ENCODE results near the gene GFRA1.

The GFRA1 gene

GRCh38 chr10:116246263-116246662 is 26.7 kb downstream of the GFRA1 start:
- H3K4me3 ChIP-seq (ENCODE audit: low read depth, low read length, poor library complexity, severe bottlenecking), result no peak overlapping the region
- no peaks in the 10 kb centered on the region for H3K4me1 ChIP-seq (ENCODE audit: insufficient read depth, low read length, severe bottlenecking)
- no peaks in the 10 kb centered on the region for H3K79me2 ChIP-seq (ENCODE audit: insufficient read depth, low read length)
- no peak overlapping the region for H3K9ac ChIP-seq (ENCODE audit: low read length)
- no peaks in the 10 kb centered on the region for H3K27me3 ChIP-seq (ENCODE audit: insufficient read depth, low read length)
- no peak overlapping the region for H3K4me2 ChIP-seq (ENCODE audit: low read length)
- H3K9me2 ChIP-seq (ENCODE audit: low read depth, low read length), result no peaks in the 10 kb centered on the region
- H4K20me1 ChIP-seq (ENCODE audit: insufficient read depth, low read length), result no peaks in the 10 kb centered on the region
- H3K27ac ChIP-seq (ENCODE audit: low read depth, low read length, poor library complexity, severe bottlenecking), result no peak overlapping the region
- TF ChIP-seq CTCF (IDR thresholded peaks at IDR 0.05; ENCODE audit: low read length), result no peak
- no peak for TF ChIP-seq EZH2 (IDR thresholded peaks at IDR 0.05; ENCODE audit: borderline replicate concordance, low read length)
- no peak overlapping the region for H2AFZ ChIP-seq (ENCODE audit: low read length)
- H3F3A ChIP-seq (ENCODE audit: insufficient read depth, low read length), result no peaks in the 10 kb centered on the region
- no peaks in the 10 kb centered on the region for H3K36me3 ChIP-seq (ENCODE audit: insufficient read depth, low read length)
- no peaks in the 10 kb centered on the region for H3K9me3 ChIP-seq (ENCODE audit: low read length)

GRCh38 chr10:116245156-116245555 is 27.9 kb downstream of the GFRA1 start:
- H3K27ac ChIP-seq (ENCODE audit: low read depth, low read length, poor library complexity, severe bottlenecking), result no peak overlapping the region
- H3K9me2 ChIP-seq (ENCODE audit: low read depth, low read length), result no peaks in the 10 kb centered on the region
- no peaks in the 10 kb centered on the region for H4K20me1 ChIP-seq (ENCODE audit: insufficient read depth, low read length)
- H3K79me2 ChIP-seq (ENCODE audit: insufficient read depth, low read length), result no peaks in the 10 kb centered on the region
- no peaks in the 10 kb centered on the region for H3F3A ChIP-seq (ENCODE audit: insufficient read depth, low read length)
- H3K9me3 ChIP-seq (ENCODE audit: low read length), result no peaks in the 10 kb centered on the region
- no peak overlapping the region for H3K4me2 ChIP-seq (ENCODE audit: low read length)
- no peak overlapping the region for H3K4me3 ChIP-seq (ENCODE audit: low read depth, low read length, poor library complexity, severe bottlenecking)
- TF ChIP-seq CTCF (IDR thresholded peaks at IDR 0.05; ENCODE audit: low read length), result no peak
- no peaks in the 10 kb centered on the region for H3K36me3 ChIP-seq (ENCODE audit: insufficient read depth, low read length)
- no peaks in the 10 kb centered on the region for H3K27me3 ChIP-seq (ENCODE audit: insufficient read depth, low read length)
- no peak overlapping the region for H3K9ac ChIP-seq (ENCODE audit: low read length)
- H2AFZ ChIP-seq (ENCODE audit: low read length), result no peak overlapping the region
- no peaks in the 10 kb centered on the region for H3K4me1 ChIP-seq (ENCODE audit: insufficient read depth, low read length, severe bottlenecking)

- Histone ChIP-seq H3F3A (ENCODE audit: insufficient read depth, low read length) (no peaks in the 10 kb centered on the region), H3K9me2 (ENCODE audit: low read depth, low read length) (no peaks in the 10 kb centered on the region), H4K20me1 (ENCODE audit: insufficient read depth, low read length) (no peaks in the 10 kb centered on the region), H3K4me2 (ENCODE audit: low read length) (no peak overlapping the region), H3K9ac (ENCODE audit: low read length) (no peak overlapping the region), H3K27ac (ENCODE audit: low read depth, low read length, poor library complexity, severe bottlenecking) (no peak overlapping the region), H3K4me3 (ENCODE audit: low read depth, low read length, poor library complexity, severe bottlenecking) (no peak overlapping the region), H2AFZ (ENCODE audit: low read length) (no peak overlapping the region), H3K79me2 (ENCODE audit: insufficient read depth, low read length) (no peaks in the 10 kb centered on the region), H3K9me3 (ENCODE audit: low read length) (no peaks in the 10 kb centered on the region), H3K36me3 (ENCODE audit: insufficient read depth, low read length) (no peaks in the 10 kb centered on the region), H3K27me3 (ENCODE audit: insufficient read depth, low read length) (no peaks in the 10 kb centered on the region), H3K4me1 (ENCODE audit: insufficient read depth, low read length, severe bottlenecking) (no peaks in the 10 kb centered on the region)
- no peak for TF ChIP-seq CTCF (IDR thresholded peaks at IDR 0.05; ENCODE audit: low read length)
- no peak for TF ChIP-seq EZH2 (IDR thresholded peaks at IDR 0.05; ENCODE audit: borderline replicate concordance, low read length)
Measured at GRCh38 chr10:116241642-116242410, 31.2 kb downstream of the GFRA1 start.

Data from OCI-LY1 (cell line).